ENCODE data around the gene SH3YL1. TPM values are rescaled to one million over a fixed set of nuclear protein-coding genes. Genes with fewer than 3 reads are reported as not detected.

Gene SH3YL1
- polyA plus RNA-seq, 1 experiment, result 27.6 TPM

DNA sequence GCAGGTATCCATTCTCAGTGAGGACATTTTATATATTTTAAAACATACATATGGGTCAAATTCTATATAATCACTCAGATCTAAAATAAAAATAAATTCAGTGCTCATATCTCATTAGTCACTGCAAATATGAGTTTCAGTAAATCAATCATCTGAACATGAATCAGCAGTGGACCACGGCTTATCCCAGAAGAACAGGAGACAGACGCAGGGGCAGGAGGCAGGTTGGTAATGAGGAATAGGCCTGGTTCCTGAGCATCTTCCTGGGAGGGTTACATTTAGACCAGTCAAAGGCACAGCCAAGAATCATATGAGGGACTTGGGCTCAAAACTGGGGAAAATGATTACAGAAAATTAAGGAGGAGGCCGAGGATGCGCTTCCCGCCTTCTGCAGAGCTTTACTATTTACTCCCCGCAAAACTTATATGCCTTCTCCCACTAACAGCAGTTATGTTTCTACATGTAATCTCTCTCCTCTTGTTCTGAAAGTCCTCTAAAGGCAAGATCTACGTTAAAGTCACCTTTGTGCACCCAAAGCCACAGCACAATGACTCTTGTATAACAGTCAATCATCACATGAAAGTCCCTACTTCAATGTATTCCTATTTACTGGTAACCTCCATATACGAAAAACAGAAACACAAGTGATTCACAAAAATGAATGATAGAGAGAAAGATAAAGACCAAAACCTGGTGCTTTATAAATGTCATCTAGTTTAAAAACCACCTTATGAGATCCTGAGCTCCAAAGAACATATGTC, 35.1 kb downstream of the SH3YL1 start:
- Histone ChIP-seq H3K4me3 (ENCODE audit: low read depth, low read length) (no peak overlapping the region), H3K9me3 (ENCODE audit: control insufficient read depth, insufficient read depth, low read length) (no peaks in the 10 kb centered on the region), H3K27me3 (ENCODE audit: control insufficient read depth, insufficient read depth, low read length) (no peaks in the 10 kb centered on the region), H3K27ac (ENCODE audit: low read depth, low read length) (no peak overlapping the region)
- TF ChIP-seq, protein P1, sequence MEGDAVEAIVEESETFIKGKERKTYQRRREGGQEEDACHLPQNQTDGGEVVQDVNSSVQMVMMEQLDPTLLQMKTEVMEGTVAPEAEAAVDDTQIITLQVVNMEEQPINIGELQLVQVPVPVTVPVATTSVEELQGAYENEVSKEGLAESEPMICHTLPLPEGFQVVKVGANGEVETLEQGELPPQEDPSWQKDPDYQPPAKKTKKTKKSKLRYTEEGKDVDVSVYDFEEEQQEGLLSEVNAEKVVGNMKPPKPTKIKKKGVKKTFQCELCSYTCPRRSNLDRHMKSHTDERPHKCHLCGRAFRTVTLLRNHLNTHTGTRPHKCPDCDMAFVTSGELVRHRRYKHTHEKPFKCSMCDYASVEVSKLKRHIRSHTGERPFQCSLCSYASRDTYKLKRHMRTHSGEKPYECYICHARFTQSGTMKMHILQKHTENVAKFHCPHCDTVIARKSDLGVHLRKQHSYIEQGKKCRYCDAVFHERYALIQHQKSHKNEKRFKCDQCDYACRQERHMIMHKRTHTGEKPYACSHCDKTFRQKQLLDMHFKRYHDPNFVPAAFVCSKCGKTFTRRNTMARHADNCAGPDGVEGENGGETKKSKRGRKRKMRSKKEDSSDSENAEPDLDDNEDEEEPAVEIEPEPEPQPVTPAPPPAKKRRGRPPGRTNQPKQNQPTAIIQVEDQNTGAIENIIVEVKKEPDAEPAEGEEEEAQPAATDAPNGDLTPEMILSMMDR (IDR thresholded peaks at IDR 0.05; ENCODE audit: low read depth, low read length), result no peak
- ChIA-PET POLR2A (no interaction called here), CTCF (interaction anchor here (0.6 kb wide), 1 partner anchor 112 kb away, joined by 10 read pairs; no protein-coding TSS in a partner anchor)
- no peak for DNase-seq (ENCODE audit: low read depth, low spot score)

DNA sequence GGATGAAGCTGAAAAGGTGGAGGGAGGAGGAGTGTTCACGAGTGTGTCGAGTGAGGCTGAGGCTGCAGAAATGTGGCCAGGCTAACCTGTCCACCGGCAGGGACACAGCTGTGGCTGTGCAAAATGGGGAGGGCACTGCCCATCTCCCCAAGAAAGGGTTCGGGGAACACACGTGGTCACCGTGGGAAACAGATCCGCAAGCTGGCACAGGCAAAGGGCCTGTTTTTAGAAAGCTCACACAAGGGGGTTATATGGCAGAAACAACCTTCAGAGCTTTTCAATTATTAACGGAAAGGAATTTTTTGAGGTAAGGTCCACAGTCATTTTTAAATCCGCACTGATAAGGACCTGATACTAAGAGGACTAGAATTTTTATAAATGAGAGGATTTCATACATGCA, 35.7 kb downstream of the SH3YL1 start:
- ChIA-PET CTCF (no interaction called here), POLR2A (no interaction called here)
- TF ChIP-seq, protein P1 (IDR thresholded peaks at IDR 0.05; ENCODE audit: low read depth, low read length), result no peak
- Histone ChIP-seq H3K27me3 (ENCODE audit: control insufficient read depth, insufficient read depth, low read length) (no peaks in the 10 kb centered on the region), H3K9me3 (ENCODE audit: control insufficient read depth, insufficient read depth, low read length) (no peaks in the 10 kb centered on the region), H3K4me3 (ENCODE audit: low read depth, low read length) (no peak overlapping the region), H3K27ac (ENCODE audit: low read depth, low read length) (no peak overlapping the region)
- no peak for DNase-seq (ENCODE audit: low read depth, low spot score)

DNA sequence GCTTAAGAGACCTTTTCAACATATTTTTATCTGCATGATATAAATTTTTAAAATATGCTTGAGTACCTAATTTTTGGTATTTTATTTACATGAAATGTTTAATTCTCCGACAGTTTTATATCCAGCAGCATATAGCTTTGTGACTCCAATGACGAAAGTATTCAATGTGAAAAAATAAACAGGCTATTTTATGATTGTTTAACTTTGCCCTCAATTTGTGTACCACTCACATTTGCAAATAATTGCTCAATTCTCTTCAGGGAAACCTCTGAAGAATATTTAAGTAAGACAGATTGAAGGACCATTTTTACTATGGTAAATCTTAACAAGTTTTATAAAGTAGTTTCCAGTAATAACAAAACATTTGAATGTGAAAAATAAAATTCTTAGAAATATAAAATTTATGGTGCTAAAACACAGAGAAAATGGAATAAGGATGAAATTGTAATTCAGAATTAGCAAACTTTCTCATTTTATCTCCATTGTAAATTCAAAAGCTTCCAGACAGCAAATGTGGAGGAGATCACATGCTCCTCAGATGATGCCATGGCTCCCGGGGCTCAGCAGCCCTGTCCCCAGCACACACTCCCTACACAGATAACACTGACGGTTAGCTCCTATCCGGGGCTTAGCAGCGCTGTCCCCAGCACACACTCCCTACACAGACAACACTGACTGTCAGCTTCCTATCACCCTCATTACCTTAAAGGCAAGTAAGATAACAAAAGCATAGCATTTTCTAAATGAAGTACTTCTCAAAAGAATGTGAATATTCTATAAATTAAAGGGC, 39.7 kb downstream of the SH3YL1 start:
- Histone ChIP-seq H3K27me3 (ENCODE audit: control insufficient read depth, insufficient read depth, low read length) (no peaks in the 10 kb centered on the region), H3K9me3 (ENCODE audit: control insufficient read depth, insufficient read depth, low read length) (no peaks in the 10 kb centered on the region), H3K4me3 (ENCODE audit: low read depth, low read length) (no peak overlapping the region), H3K27ac (ENCODE audit: low read depth, low read length) (no peak overlapping the region)
- no peak for DNase-seq (ENCODE audit: low read depth, low spot score)
- POLR2A ChIA-PET, result no interaction called here
- CTCF ChIA-PET, result interaction anchor here (1.7 kb wide), 1 partner anchor 22 kb away, joined by 6 read pairs; no protein-coding TSS in a partner anchor
- TF ChIP-seq, protein P1 (IDR thresholded peaks at IDR 0.05; ENCODE audit: low read depth, low read length), result no peak

DNA sequence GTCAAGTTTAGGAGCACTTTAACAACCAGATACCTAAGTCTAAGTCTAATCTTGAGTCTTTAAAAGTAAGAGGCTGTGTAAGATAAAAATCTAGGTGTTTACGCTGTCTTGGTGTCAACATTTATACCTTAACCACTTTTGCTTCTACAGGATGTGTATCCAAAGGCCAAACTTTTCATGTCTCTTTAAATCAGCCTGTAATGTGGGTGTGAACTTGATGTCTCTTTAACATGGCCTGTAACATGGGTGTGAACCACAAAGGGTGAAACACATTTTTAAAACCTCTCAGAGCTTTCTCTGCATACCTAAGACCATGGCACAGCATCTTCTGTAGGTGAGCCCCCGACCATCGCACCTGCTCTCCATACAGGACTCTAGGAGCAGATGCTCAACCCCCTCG, 40.4 kb downstream of the SH3YL1 start:
- Histone ChIP-seq H3K27me3 (ENCODE audit: control insufficient read depth, insufficient read depth, low read length) (no peaks in the 10 kb centered on the region), H3K9me3 (ENCODE audit: control insufficient read depth, insufficient read depth, low read length) (no peaks in the 10 kb centered on the region), H3K4me3 (ENCODE audit: low read depth, low read length) (no peak overlapping the region), H3K27ac (ENCODE audit: low read depth, low read length) (no peak overlapping the region)
- ChIA-PET POLR2A (no interaction called here), CTCF (interaction anchor here (1.7 kb wide), 1 partner anchor 23 kb away, joined by 6 read pairs; no protein-coding TSS in a partner anchor)
- TF ChIP-seq, protein P1 (IDR thresholded peaks at IDR 0.05; ENCODE audit: low read depth, low read length), result no peak
- no peak for DNase-seq (ENCODE audit: low read depth, low spot score)

DNA sequence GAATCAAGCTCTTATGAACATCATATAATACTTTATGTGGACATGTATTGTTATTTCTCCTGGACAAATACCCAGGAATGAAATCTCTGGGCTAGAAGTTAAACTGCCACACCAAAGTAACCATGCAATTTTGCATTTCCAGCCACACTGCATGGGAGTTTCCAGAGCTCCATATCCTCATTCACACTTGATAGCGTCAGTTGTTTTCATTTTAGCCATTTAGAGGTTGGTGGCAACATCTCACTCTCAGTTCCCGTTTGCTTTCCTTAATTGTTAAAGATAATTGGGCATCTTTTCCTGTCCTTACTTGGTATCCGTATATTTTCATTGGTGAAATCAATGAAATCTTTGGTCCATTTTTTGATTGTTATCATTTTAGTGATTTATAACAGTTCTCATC, 47.8 kb downstream of the SH3YL1 start:
- DNase-seq (ENCODE audit: low read depth, low spot score), result no peak
- no peak overlapping the region for H3K27ac ChIP-seq (ENCODE audit: low read depth, low read length)
- POLR2A ChIA-PET, result no interaction called here
- no peak overlapping the region for H3K4me3 ChIP-seq (ENCODE audit: low read depth, low read length)
- no peaks in the 10 kb centered on the region for H3K27me3 ChIP-seq (ENCODE audit: control insufficient read depth, insufficient read depth, low read length)
- TF ChIP-seq, protein P1 (IDR thresholded peaks at IDR 0.05; ENCODE audit: low read depth, low read length), result no peak
- CTCF ChIA-PET, result interaction anchor here (1.1 to 1.2 kb wide), 2 partner anchors 30 to 74 kb away, joined by 3 read pairs; no protein-coding TSS in a partner anchor
- H3K9me3 ChIP-seq (ENCODE audit: control insufficient read depth, insufficient read depth, low read length), result peaks cover 7% of the 10 kb centered on the region; the same call in 1 of the 2 replicates
